HEK293 (cell line): ENCODE results near the gene WNT6.
A peak's percentile ranks its signal among the peaks of the same experiment; 100 is the strongest.

Source experiments
- ATF2 ChIP-seq: fragments of 450-650 bp; formaldehyde crosslinking; IDR thresholded peaks from 2 replicates; pipeline ENCODE4 v1.5.1; 2016; ENCODE audit warnings: missing biosample characterization, missing genetic modification characterization, low read depth
- BCL6B ChIP-seq: fragments of 450-650 bp; formaldehyde crosslinking; IDR thresholded peaks from 2 replicates; pipeline ENCODE4 v1.5.1; 2017; ENCODE audit warnings: missing biosample characterization, missing genetic modification characterization
- GFI1B ChIP-seq: fragments of 450-650 bp; formaldehyde crosslinking; IDR thresholded peaks from 2 replicates; pipeline ENCODE4 v1.5.1; 2016; ENCODE audit warnings: missing biosample characterization, missing genetic modification characterization
- GLI4 ChIP-seq: fragments of 450-650 bp; formaldehyde crosslinking; IDR thresholded peaks from 2 replicates; pipeline ENCODE4 v1.5.1; 2016; ENCODE audit warnings: missing biosample characterization, missing genetic modification characterization
- GLIS1 ChIP-seq: fragments of 450-650 bp; formaldehyde crosslinking; IDR thresholded peaks from 2 replicates; pipeline ENCODE4 v1.5.1; 2016; ENCODE audit warnings: missing biosample characterization, missing genetic modification characterization
- HOXC10 ChIP-seq: sonication (generic); formaldehyde crosslinking; IDR thresholded peaks from 2 replicates; pipeline ENCODE4 v1.8.1; 2023; ENCODE audit warnings: mild to moderate bottlenecking, missing genetic modification reagents
- HOXD13 ChIP-seq: sonication (generic); formaldehyde crosslinking; IDR thresholded peaks from 2 replicates; pipeline ENCODE4 v1.8.0; 2022; ENCODE audit warnings: missing genetic modification reagents, borderline replicate concordance
- KLF1 ChIP-seq: fragments of 450-650 bp; formaldehyde crosslinking; IDR thresholded peaks from 2 replicates; pipeline ENCODE4 v1.5.1; 2016; ENCODE audit warnings: missing biosample characterization, missing genetic modification characterization
- KLF8 ChIP-seq: fragments of 450-650 bp; formaldehyde crosslinking; IDR thresholded peaks from 2 replicates; pipeline ENCODE4 v1.5.1; 2016; ENCODE audit warnings: missing biosample characterization, missing genetic modification characterization
- RBAK ChIP-seq: fragments of 450-650 bp; formaldehyde crosslinking; IDR thresholded peaks from 2 replicates; pipeline ENCODE4 v1.5.1; 2016; ENCODE audit warnings: missing biosample characterization, missing genetic modification characterization
- TRIM28 ChIP-seq: IDR thresholded peaks from 2 replicates; pipeline ENCODE4 v1.6.1; 2011; ENCODE audit warnings: low read length, control low read depth, borderline replicate concordance
- ZBTB1 ChIP-seq: fragments of 450-650 bp; formaldehyde crosslinking; IDR thresholded peaks from 2 replicates; pipeline ENCODE4 v1.5.1; 2016; ENCODE audit warnings: missing biosample characterization, missing genetic modification characterization
- ZBTB26 ChIP-seq: fragments of 450-650 bp; formaldehyde crosslinking; optimal IDR thresholded peaks from 2 replicates; pipeline ENCODE3; 2016; ENCODE audit warnings: missing biosample characterization, mild to moderate bottlenecking, missing genetic modification characterization
- ZBTB48 ChIP-seq: fragments of 450-650 bp; formaldehyde crosslinking; IDR thresholded peaks from 2 replicates; pipeline ENCODE4 v1.5.1; 2016; ENCODE audit warnings: missing biosample characterization, missing genetic modification characterization
- ZBTB8A ChIP-seq: fragments of 450-650 bp; formaldehyde crosslinking; IDR thresholded peaks from 2 replicates; pipeline ENCODE4 v1.5.1; 2016; ENCODE audit warnings: missing biosample characterization, missing genetic modification characterization
- ZEB2 ChIP-seq: fragments of 450-650 bp; formaldehyde crosslinking; IDR thresholded peaks from 2 replicates; pipeline ENCODE4 v1.5.1; 2016; ENCODE audit warnings: missing biosample characterization, missing genetic modification characterization
- ZIC2 ChIP-seq: fragments of 450-650 bp; formaldehyde crosslinking; IDR thresholded peaks from 2 replicates; pipeline ENCODE4 v1.5.1; 2016; ENCODE audit warnings: missing biosample characterization, missing genetic modification characterization
- ZNF132 ChIP-seq: fragments of 450-650 bp; formaldehyde crosslinking; IDR thresholded peaks from 2 replicates; pipeline ENCODE4 v1.5.1; 2017; ENCODE audit warnings: missing biosample characterization, missing genetic modification characterization, borderline replicate concordance
- ZNF138 ChIP-seq: fragments of 450-650 bp; formaldehyde crosslinking; IDR thresholded peaks from 2 replicates; pipeline ENCODE4 v1.5.1; 2016; ENCODE audit warnings: missing biosample characterization, missing genetic modification characterization, borderline replicate concordance
- ZNF16 ChIP-seq: fragments of 450-650 bp; formaldehyde crosslinking; IDR thresholded peaks from 2 replicates; pipeline ENCODE4 v1.5.1; 2016; ENCODE audit warnings: low read depth, missing biosample characterization, missing genetic modification characterization
- ZNF239 ChIP-seq: fragments of 450-650 bp; formaldehyde crosslinking; IDR thresholded peaks from 2 replicates; pipeline ENCODE4 v1.5.1; 2016; ENCODE audit warnings: missing biosample characterization, missing genetic modification characterization
- ZNF335 ChIP-seq: fragments of 450-650 bp; formaldehyde crosslinking; conservative IDR thresholded peaks from 2 replicates; pipeline ENCODE4 v1.5.1; 2016; ENCODE audit warnings: missing biosample characterization, missing genetic modification characterization
- ZNF37A ChIP-seq: fragments of 450-650 bp; IDR thresholded peaks from 2 replicates; pipeline ENCODE4 v1.5.1; 2018; ENCODE audit warnings: missing biosample characterization, missing genetic modification characterization
- ZNF404 ChIP-seq: fragments of 450-650 bp; formaldehyde crosslinking; IDR thresholded peaks from 2 replicates; pipeline ENCODE4 v1.5.1; 2017; ENCODE audit warnings: missing biosample characterization, missing genetic modification characterization
- ZNF423 ChIP-seq: fragments of 450-650 bp; formaldehyde crosslinking; IDR thresholded peaks from 2 replicates; pipeline ENCODE4 v1.5.1; 2016; ENCODE audit warnings: missing biosample characterization, missing genetic modification characterization
- ZNF48 ChIP-seq: fragments of 450-650 bp; formaldehyde crosslinking; IDR thresholded peaks from 2 replicates; pipeline ENCODE4 v1.5.1; 2016; ENCODE audit warnings: missing biosample characterization, missing genetic modification characterization
- ZNF488 ChIP-seq: fragments of 450-650 bp; formaldehyde crosslinking; IDR thresholded peaks from 2 replicates; pipeline ENCODE4 v1.5.1; 2016; ENCODE audit warnings: missing biosample characterization, missing genetic modification characterization
- ZNF510 ChIP-seq: fragments of 450-650 bp; formaldehyde crosslinking; IDR thresholded peaks from 2 replicates; pipeline ENCODE4 v1.5.1; 2018; ENCODE audit warnings: mild to moderate bottlenecking, missing genetic modification characterization, missing biosample characterization; ENCODE audit not compliant: insufficient replicate concordance
- ZNF530 ChIP-seq: fragments of 450-650 bp; formaldehyde crosslinking; IDR thresholded peaks from 2 replicates; pipeline ENCODE4 v1.5.1; 2016; ENCODE audit warnings: low read depth, missing biosample characterization, missing genetic modification characterization
- ZNF548 ChIP-seq: fragments of 450-650 bp; formaldehyde crosslinking; IDR thresholded peaks from 2 replicates; pipeline ENCODE4 v1.5.1; 2016; ENCODE audit warnings: missing biosample characterization, missing genetic modification characterization
- ZNF555 ChIP-seq: fragments of 450-650 bp; formaldehyde crosslinking; conservative IDR thresholded peaks from 2 replicates; pipeline ENCODE4 v1.5.1; 2017; ENCODE audit warnings: missing biosample characterization, mild to moderate bottlenecking, missing genetic modification characterization, inconsistent platforms
- ZNF560 ChIP-seq: fragments of 450-650 bp; formaldehyde crosslinking; IDR thresholded peaks from 2 replicates; pipeline ENCODE4 v1.5.1; 2017; ENCODE audit warnings: missing biosample characterization, missing genetic modification characterization, borderline replicate concordance
- ZNF701 ChIP-seq: fragments of 450-650 bp; formaldehyde crosslinking; IDR thresholded peaks from 2 replicates; pipeline ENCODE4 v1.5.1; 2016; ENCODE audit warnings: missing biosample characterization, missing genetic modification characterization
- ZNF76 ChIP-seq: fragments of 450-650 bp; formaldehyde crosslinking; IDR thresholded peaks from 2 replicates; pipeline ENCODE4; 2016; ENCODE audit warnings: low read depth, missing biosample characterization, missing genetic modification characterization, borderline replicate concordance
- TF ChIP-seq, protein P1 (sequence below): fragments of 450-650 bp; formaldehyde crosslinking; IDR thresholded peaks from 2 replicates; pipeline ENCODE4 v1.5.1; 2016; ENCODE audit warnings: missing biosample characterization, missing genetic modification characterization

WNT6 gene

GRCh38 chr2:218896501-218897393 lies 37.1 kb downstream of the WNT6 start (continued):
- TF ChIP-seq ZNF335 (tag by site-specific recombination) (peak; percentile 75), ZNF548 (no peak), ZEB2 (no peak), ZIC2 (peak; percentile 80), ZNF555 (tag by site-specific recombination) (no peak), ZNF530 (no peak), GLIS1 (tag by site-specific recombination) (peak; percentile 85), ZBTB48 (tag by site-specific recombination) (peak; percentile 67), ZNF488 (no peak), ZNF701 (no peak), ZNF239 (tag by site-specific recombination) (no peak), ZNF560 (tag by site-specific recombination) (no peak), KLF1 (tag by site-specific recombination) (peak; percentile 95), GLI4 (no peak), RBAK (tag by site-specific recombination) (no peak), HOXD13 (CRISPR knock-in tag) (no peak), BCL6B (no peak), GFI1B (tag by site-specific recombination) (no peak), ZNF76 (peak; percentile 54; the same call in 1 of the 2 replicates), ZNF138 (tag by site-specific recombination) (no peak), ZNF132 (tag by site-specific recombination) (no peak), TRIM28 (no peak), ATF2 (no peak), HOXC10 (CRISPR knock-in tag) (no peak), ZNF510 (tag by site-specific recombination) (no peak), ZBTB1 (tag by site-specific recombination) (no peak), ZBTB8A (tag by site-specific recombination) (no peak), ZNF37A (no peak), ZNF423 (tag by site-specific recombination) (no peak), ZBTB26 (tag by site-specific recombination) (peak; percentile 32), ZNF48 (tag by site-specific recombination) (no peak), KLF8 (0 out of 2 replicates have a peak, but pooled peaks have one; percentile 16), ZNF404 (tag by site-specific recombination) (no peak), ZNF16 (tag by site-specific recombination) (no peak)
- TF ChIP-seq, protein P1, sequence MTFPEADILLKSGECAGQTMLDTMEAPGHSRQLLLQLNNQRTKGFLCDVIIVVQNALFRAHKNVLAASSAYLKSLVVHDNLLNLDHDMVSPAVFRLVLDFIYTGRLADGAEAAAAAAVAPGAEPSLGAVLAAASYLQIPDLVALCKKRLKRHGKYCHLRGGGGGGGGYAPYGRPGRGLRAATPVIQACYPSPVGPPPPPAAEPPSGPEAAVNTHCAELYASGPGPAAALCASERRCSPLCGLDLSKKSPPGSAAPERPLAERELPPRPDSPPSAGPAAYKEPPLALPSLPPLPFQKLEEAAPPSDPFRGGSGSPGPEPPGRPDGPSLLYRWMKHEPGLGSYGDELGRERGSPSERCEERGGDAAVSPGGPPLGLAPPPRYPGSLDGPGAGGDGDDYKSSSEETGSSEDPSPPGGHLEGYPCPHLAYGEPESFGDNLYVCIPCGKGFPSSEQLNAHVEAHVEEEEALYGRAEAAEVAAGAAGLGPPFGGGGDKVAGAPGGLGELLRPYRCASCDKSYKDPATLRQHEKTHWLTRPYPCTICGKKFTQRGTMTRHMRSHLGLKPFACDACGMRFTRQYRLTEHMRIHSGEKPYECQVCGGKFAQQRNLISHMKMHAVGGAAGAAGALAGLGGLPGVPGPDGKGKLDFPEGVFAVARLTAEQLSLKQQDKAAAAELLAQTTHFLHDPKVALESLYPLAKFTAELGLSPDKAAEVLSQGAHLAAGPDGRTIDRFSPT (tag by site-specific recombination): no peak; the same call in 1 of the 2 replicates
